Activated CD4-positive, alpha-beta T cell treated with anti-CD3 and anti-CD28 coated beads, Interleukin-2, amount 50 U/mL, for 48 hours (primary cell): ENCODE measurements around the gene KAZN.
A peak's percentile ranks its signal among the peaks of the same experiment; 100 is the strongest.
"Not testable (repeated sequence)": the region's sequence is repeated elsewhere in the genome, so short reads cannot be mapped to it uniquely, and the experiment has no call there.

Experiments
- DNase-seq, 2 experiments: peaks; one replicate each; pipeline ENCODE4 v3.0.0-alpha.2; 2020

KAZN gene

GRCh38 chr1:15020943-15021745, 422.7 kb downstream of the KAZN start:
- DNase-seq = no peak

DNA sequence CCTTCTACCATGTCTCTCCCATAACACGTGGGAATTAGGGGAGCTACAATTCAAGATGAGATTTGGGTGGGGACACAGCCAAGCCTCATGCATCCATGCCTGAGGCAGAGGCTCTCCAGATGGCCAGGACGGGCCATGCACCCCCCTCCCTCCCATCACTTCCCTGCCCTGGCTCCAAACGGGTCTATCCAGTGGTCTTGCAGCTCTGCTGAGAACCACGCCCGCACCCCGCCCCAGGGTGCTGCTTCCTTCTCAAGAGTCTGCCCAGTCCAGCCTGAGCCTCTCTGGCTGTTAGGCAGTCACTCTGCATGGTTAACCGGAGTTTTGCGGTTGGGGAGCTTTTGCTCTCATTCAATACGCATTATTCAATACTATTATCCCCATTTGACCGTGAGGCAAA, 423.6 kb downstream of the KAZN start:
- DNase-seq = no peak

DNA sequence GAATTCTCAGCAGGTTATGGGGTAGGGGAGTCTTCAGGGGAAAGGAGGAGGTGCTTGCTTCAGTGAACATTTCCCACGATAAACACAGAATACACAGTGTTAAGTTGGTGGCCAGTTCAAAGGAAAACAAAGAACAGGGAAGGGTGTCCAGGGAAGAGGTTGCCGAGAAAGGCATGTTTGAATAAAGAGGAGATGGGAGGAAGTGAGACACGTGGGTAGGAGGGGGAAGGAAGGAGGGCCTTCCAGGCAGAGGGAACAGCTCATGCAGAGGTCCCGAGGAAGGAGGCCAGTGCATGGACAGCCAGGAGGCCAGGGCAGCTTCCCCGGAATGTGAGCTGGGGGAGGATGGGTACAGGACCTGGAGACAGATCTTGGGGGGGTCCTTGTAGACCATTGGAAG, 424.7 kb downstream of the KAZN start:
- DNase-seq = no peak

GRCh38 chr1:15023976-15024375, 425.5 kb downstream of the KAZN start:
- DNase-seq = no peak

DNA sequence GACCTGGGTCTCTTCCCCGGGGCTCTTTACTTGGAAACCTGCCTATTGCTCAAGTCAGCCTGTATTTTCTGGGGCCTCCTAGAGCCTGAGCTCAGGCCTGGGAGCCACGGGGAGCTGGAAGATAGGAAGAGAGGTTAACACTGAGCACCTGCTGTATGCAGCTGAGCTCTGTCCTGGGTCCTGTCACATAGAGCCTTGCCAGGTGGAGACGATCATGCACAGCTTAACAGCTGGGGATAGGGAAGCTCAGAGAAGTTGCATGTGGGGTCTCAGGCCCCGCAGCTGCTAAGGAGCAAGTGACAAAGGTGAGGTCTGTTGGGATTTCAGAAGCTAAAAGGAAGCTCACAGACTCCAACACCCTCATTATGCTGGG, 427.6 kb downstream of the KAZN start:
- DNase-seq = no peak

- peak; percentile 57 to 66 for DNase-seq
These were observed 429.1 kb downstream of the KAZN start for GRCh38 chr1:15027515-15027986.

DNA sequence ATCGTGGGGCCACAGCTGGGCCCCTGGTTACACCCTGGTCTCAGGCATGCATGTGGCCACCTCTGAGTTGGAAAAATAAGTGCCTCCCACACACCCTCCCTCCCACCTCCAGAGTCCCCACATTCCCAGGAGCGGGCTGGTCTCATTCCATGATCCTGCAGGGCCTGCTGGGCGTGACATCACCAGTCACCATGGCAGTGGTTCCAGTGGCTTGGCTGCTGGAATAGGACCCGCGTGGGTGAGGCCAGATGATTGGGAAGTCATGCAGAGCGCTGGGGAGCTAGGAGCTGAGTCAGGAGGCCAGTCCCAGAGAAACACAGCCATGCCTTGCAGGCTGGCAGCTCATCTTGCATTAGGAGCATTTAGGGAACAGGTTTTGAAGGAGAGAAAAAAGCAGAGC, 429.6 kb downstream of the KAZN start:
- DNase-seq = no peak

- no peak for DNase-seq
These were observed 430.1 kb downstream of the KAZN start for GRCh38 chr1:15028616-15029015.

DNA sequence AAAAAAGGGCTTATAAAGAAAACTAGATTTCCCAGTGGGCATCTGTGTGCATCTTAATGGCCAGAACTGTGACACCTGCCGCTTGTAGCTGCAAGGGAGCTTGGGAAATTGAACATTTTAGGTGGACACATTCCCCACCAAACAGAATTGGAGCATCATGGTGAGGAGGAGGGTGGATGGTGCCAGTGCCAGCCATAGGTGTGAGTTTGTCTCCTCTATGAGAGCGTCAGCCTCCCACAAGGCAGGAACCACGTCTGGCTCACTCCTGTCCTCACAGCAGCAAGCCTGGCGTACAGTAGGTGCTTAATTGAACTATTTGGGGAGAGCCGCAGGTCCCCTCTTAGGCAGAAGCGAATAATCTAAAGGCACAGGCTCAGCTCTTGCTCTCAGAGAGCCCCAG, 430.6 kb downstream of the KAZN start:
- no peak for DNase-seq

- no peak for DNase-seq
These were observed 431.3 kb downstream of the KAZN start for GRCh38 chr1:15029786-15030185.

GRCh38 chr1:15031251-15031933, 432.9 kb downstream of the KAZN start:
- no peak for DNase-seq

- no peak for DNase-seq
These were observed 434.8 kb downstream of the KAZN start for GRCh38 chr1:15033264-15033663.

GRCh38 chr1:15034656-15035055, 436.2 kb downstream of the KAZN start:
- no peak for DNase-seq

GRCh38 chr1:15035236-15035635, 436.8 kb downstream of the KAZN start:
- DNase-seq = no peak

- DNase-seq = no peak
These were observed 437.6 kb downstream of the KAZN start for GRCh38 chr1:15036101-15036500.

GRCh38 chr1:15038232-15039016, 439.9 kb downstream of the KAZN start:
- DNase-seq = peak in 1 of 2 experiments; percentile 5

DNA sequence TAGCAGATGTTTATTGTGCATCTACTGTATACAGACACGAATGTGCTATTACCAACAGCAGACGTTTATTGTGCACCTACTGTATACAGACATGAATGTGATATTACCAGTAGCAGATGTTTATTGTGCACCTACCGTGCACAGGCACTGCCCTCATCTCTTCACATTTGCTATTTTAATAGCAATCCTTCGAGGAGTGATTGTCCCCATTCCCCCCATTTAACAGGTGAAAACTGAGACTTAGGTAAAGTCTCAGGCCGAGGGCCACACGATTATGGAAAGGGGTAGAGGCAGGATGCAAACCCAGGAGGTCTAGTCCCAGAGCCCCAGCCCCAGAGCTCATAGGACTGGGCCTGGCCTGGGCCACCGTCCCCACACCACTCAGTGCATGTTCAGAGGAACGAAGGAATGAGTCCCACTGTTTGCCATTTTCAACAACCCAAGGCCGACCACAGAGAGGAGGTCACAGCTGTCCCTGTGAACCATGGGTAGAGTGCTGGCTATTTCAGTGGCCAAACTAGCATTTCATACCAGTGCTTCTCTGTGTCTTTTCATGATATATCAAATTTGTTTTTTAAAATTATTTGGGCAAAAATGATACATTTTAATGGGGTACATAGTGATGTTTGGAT, 440.6 kb downstream of the KAZN start:
- no peak for DNase-seq

DNA sequence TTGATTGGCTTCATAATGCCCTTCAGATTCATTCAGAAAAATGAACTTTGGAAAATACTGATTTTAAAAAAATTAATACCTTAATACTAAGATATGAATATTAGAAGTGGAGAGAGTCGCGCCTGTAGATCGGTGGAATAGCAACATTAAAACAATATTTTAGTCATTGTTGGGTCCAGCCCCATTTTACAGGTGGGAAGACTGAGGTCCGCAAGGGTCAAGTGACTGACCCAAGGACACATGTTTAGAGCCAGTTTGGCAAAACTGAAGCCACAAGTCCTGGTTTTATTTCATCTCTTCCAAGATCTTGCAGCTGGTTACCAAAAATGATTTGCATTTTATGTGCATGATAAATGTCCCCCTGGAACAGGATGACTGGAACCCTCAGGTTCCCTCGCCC, 441.4 kb downstream of the KAZN start:
- DNase-seq = no peak

GRCh38 chr1:15040685-15041084, 442.2 kb downstream of the KAZN start:
- not testable (repeated sequence) for DNase-seq

DNA sequence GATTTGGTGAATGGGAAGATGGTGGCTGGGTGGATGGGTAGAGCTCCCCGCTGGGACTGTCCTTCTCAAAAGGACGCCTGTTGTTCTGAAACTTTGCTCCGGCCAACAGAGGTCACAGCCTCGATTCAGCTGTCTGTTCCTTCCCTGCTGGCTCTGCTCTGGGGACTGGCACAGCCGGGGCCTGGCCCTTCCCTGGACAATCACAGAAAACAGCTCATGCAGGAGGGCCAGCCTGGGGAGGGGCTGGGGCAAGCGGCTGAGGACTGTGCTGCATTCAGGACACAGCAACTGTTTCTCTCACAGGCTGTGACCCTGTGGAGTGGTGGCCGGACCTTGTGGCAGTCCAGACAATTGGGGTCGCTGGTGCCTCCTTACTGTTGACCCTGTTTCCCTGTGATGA, 444.4 kb downstream of the KAZN start:
- DNase-seq = no peak

- no peak for DNase-seq
These were observed 445.4 kb downstream of the KAZN start for GRCh38 chr1:15043934-15044333.

GRCh38 chr1:15045123-15045522, 446.6 kb downstream of the KAZN start:
- DNase-seq = no peak
